SK-N-SH treated with all-trans-retinoic acid at 6 μM for 48 hours (cell line): ENCODE measurements around the gene SERPINC1.

Experiments
- PATZ1 ChIP-seq: fragments of 250-450 bp; sonication (Bioruptor Pico); IDR thresholded peaks from 2 replicates; pipeline ENCODE4 v1.8.0; 2020; ENCODE audit warnings: mild to moderate bottlenecking, moderate library complexity, borderline replicate concordance
- ZNF565 ChIP-seq: fragments of 450-650 bp; formaldehyde crosslinking; conservative IDR thresholded peaks from 2 replicates; pipeline ENCODE4 v1.5.0; 2020; ENCODE audit warnings: low read depth, mild to moderate bottlenecking, moderate library complexity
- TF ChIP-seq, protein P1 (sequence below): fragments of 250-450 bp; sonication (Bioruptor Pico); IDR thresholded peaks from 2 replicates; pipeline ENCODE4 v1.5.1; 2020; ENCODE audit warnings: low read depth, mild to moderate bottlenecking, moderate library complexity

GRCh38 chr1:173934440-173934839 lies 17.3 kb upstream of the SERPINC1 start:
- TF ChIP-seq ZNF565 (CRISPR knock-in tag) (no peak), PATZ1 (CRISPR knock-in tag) (no peak)
- TF ChIP-seq, protein P1, sequence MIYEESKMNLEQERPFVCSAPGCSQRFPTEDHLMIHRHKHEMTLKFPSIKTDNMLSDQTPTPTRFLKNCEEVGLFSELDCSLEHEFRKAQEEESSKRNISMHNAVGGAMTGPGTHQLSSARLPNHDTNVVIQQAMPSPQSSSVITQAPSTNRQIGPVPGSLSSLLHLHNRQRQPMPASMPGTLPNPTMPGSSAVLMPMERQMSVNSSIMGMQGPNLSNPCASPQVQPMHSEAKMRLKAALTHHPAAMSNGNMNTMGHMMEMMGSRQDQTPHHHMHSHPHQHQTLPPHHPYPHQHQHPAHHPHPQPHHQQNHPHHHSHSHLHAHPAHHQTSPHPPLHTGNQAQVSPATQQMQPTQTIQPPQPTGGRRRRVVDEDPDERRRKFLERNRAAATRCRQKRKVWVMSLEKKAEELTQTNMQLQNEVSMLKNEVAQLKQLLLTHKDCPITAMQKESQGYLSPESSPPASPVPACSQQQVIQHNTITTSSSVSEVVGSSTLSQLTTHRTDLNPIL (CRISPR knock-in tag) = no peak
